Activated T-cell treated with anti-CD3 and anti-CD28 coated beads for 4 hours (primary cell): ENCODE data around the gene BCL2.

Experiments used
- DNase-seq: peaks from one replicate; pipeline ENCODE4 v3.0.0-alpha.2; 2020

The BCL2 gene

GRCh38 chr18:63284827-63285733 is 34.5 kb downstream of the BCL2 start:
- no peak for DNase-seq

- DNase-seq: no peak
Observed at GRCh38 chr18:63284173-63284799, 35.3 kb downstream of the BCL2 start.

- DNase-seq: no peak
Observed at GRCh38 chr18:63283305-63284094, 36.1 kb downstream of the BCL2 start.

- no peak for DNase-seq
Observed at GRCh38 chr18:63282793-63283192, 36.8 kb downstream of the BCL2 start.

- DNase-seq: no peak
Observed at GRCh38 chr18:63273222-63273927, 46.2 kb downstream of the BCL2 start.

GRCh38 chr18:63272638-63273037 is 46.9 kb downstream of the BCL2 start:
- DNase-seq: no peak

GRCh38 chr18:63271881-63272299 is 47.7 kb downstream of the BCL2 start:
- no peak for DNase-seq

- no peak for DNase-seq
Observed at GRCh38 chr18:63271148-63271547, 48.4 kb downstream of the BCL2 start.

- no peak for DNase-seq
Observed at GRCh38 chr18:63267975-63268721, 51.4 kb downstream of the BCL2 start.

- DNase-seq: no peak
Observed at GRCh38 chr18:63266888-63267790, 52.4 kb downstream of the BCL2 start.

GRCh38 chr18:63265326-63265725 is 54.2 kb downstream of the BCL2 start:
- DNase-seq: no peak

- no peak for DNase-seq
Observed at GRCh38 chr18:63264871-63265270, 54.7 kb downstream of the BCL2 start.

- DNase-seq: no peak
Observed at GRCh38 chr18:63263444-63263843, 56.1 kb downstream of the BCL2 start.

GRCh38 chr18:63262369-63263335 is 56.9 kb downstream of the BCL2 start:
- no peak for DNase-seq

GRCh38 chr18:63261029-63261428 is 58.5 kb downstream of the BCL2 start:
- DNase-seq: no peak

- no peak for DNase-seq
Observed at GRCh38 chr18:63260380-63260754, 59.2 kb downstream of the BCL2 start.

GRCh38 chr18:63259567-63260379 is 59.8 kb downstream of the BCL2 start:
- DNase-seq: no peak

- DNase-seq: no peak
Observed at GRCh38 chr18:63258749-63259566, 60.6 kb downstream of the BCL2 start.
